PC-3 (cell line): ENCODE data around the gene PMS2. TPM values are rescaled to one million over a fixed set of nuclear protein-coding genes. Genes with fewer than 3 reads are reported as not detected.
"Not testable (repeated sequence)": the region's sequence is repeated elsewhere in the genome, so short reads cannot be mapped to it uniquely, and the experiment has no call there.

Experiments used
- ATAC-seq: fragments of 200-7000 bp; cut with Tn5 transposase; 2 replicates; pipeline ENCODE4 v1.9.1; 2020; ENCODE audit warnings: mild to moderate bottlenecking, moderate library complexity
- BruUV-seq: library from RNA; stranded (reverse); fragments of 400-500 nt; replicated peaks from 2 replicates; lab custom pipeline; 2021; lab: Mats Ljungman, UMichigan
- CTCF ChIA-PET: fragments of 300-600 bp; sonication (Branson Sonifier 250); formaldehyde crosslinking; loops from one replicate; lab custom pipeline; 2022; ENCODE audit warnings: antibody characterized with exemption; lab: Charles Lee
- POLR2A ChIA-PET: fragments of 300-600 bp; sonication (Branson Sonifier 250); formaldehyde crosslinking; loops from one replicate; lab custom pipeline; 2022; ENCODE audit warnings: antibody characterized with exemption; ENCODE audit not compliant: unreplicated experiment; lab: Charles Lee
- DNase-seq: peaks from one replicate; pipeline ENCODE4 v3.0.0-alpha.2; 2015
- H2AFZ ChIP-seq: fragments of 300-600 bp; sonication (generic); 2 replicates; pipeline ENCODE4 v1.6.0; 2016; ENCODE audit warnings: antibody characterized with exemption, low read length
- H3F3A ChIP-seq: fragments of 300-600 bp; sonication (generic); one replicate; pipeline ENCODE4 v1.6.0; 2017; ENCODE audit warnings: antibody characterized with exemption, low read length, control low read depth, mild to moderate bottlenecking; ENCODE audit not compliant: unreplicated experiment
- H3K27ac ChIP-seq: fragments of 300-600 bp; sonication (generic); 2 replicates; pipeline ENCODE4 v1.5.1; 2016; ENCODE audit warnings: mild to moderate bottlenecking, low read length
- H3K27me3 ChIP-seq: fragments of 300-600 bp; sonication (generic); 2 replicates; pipeline ENCODE4 v1.6.1; 2016; ENCODE audit warnings: low read length, mixed read lengths
- H3K36me3 ChIP-seq: fragments of 300-600 bp; sonication (generic); 2 replicates; pipeline ENCODE4 v1.6.1; 2016; ENCODE audit warnings: low read depth, mixed run types, low read length, mixed read lengths
- H3K4me1 ChIP-seq: fragments of 300-600 bp; sonication (generic); 2 replicates; pipeline ENCODE4 v1.5.1; 2016; ENCODE audit warnings: low read length; ENCODE audit not compliant: insufficient read depth
- H3K4me2 ChIP-seq: fragments of 300-600 bp; sonication (generic); 2 replicates; pipeline ENCODE4 v1.6.0; 2016; ENCODE audit warnings: low read length
- H3K4me3 ChIP-seq: fragments of 300-600 bp; sonication (generic); 2 replicates; pipeline ENCODE4 v1.5.1; 2016; ENCODE audit warnings: mild to moderate bottlenecking, low read length, mixed read lengths
- H3K79me2 ChIP-seq: fragments of 300-600 bp; sonication (generic); 2 replicates; pipeline ENCODE4 v1.6.1; 2017; ENCODE audit warnings: low read length, mixed read lengths
- H3K9ac ChIP-seq: fragments of 300-600 bp; sonication (generic); 2 replicates; pipeline ENCODE4 v1.6.0; 2016; ENCODE audit warnings: mild to moderate bottlenecking, low read length
- H3K9me2 ChIP-seq: fragments of 300-600 bp; sonication (generic); replicated peaks from 2 replicates; pipeline ENCODE4 v1.6.1; 2016; ENCODE audit warnings: mixed run types, low read length, mixed read lengths
- H3K9me3 ChIP-seq: fragments of 300-600 bp; sonication (generic); 2 replicates; pipeline ENCODE4 v1.6.1; 2016; ENCODE audit warnings: low read length, mixed read lengths
- H4K20me1 ChIP-seq: fragments of 300-600 bp; sonication (generic); 2 replicates; pipeline ENCODE4 v1.6.1; 2016; ENCODE audit warnings: low read length, mixed read lengths
- EZH2 ChIP-seq: fragments of 300-600 bp; sonication (generic); IDR thresholded peaks from one replicate; pipeline ENCODE4 v1.6.1; 2017; ENCODE audit warnings: antibody characterized with exemption, mild to moderate bottlenecking, low read length; ENCODE audit not compliant: unreplicated experiment
- EZH2phosphoT487 ChIP-seq: fragments of 300-600 bp; sonication (generic); IDR thresholded peaks from 2 replicates; pipeline ENCODE4 v1.6.1; 2018; ENCODE audit warnings: mild to moderate bottlenecking, antibody characterized with exemption, low read length, borderline replicate concordance
- intact Hi-C: fragments of 100-400 bp; cut with micrococcal nuclease; formaldehyde crosslinking; loops from 2 replicates; pipeline ENCODE4 v1.9.0; 2023
- total RNA-seq: library from RNA; depleted of rRNA; stranded (reverse); fragments of >200 nt; gene quantifications from 2 replicates; pipeline ENCODE4 v1.2.3, GENCODE V29; 2014
- TF ChIP-seq, protein P1 (sequence below): fragments of 300-600 bp; sonication (generic); conservative IDR thresholded peaks from 2 replicates; pipeline ENCODE4 v1.5.1; 2017; ENCODE audit warnings: antibody characterized with exemption, low read depth, mild to moderate bottlenecking, low read length

PMS2 gene
- total RNA-seq, 1 experiment from 2014 or later, result 16.2 TPM

DNA sequence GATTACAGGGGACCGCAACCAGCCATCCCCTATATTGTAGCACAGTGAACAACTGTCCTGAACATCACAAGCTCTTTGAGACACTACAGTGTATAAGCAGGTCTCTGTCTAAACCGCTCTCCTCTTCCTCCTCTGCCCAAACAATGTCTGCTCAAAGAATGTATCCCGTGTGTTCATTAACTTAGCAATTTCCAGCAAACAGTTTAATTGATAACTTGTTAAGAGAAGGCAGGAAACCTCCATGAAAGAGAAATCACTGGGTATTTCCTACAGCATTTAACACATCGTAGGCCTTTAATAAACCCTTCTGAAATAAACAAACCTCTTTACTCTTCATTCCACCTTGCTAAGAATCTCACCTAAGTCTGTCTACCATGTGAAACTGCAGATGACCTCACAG lies 1.5 kb downstream of the PMS2 start:
- no peak for TF ChIP-seq EZH2
- Histone ChIP-seq H3K4me2 (0 out of 2 replicates have a peak overlapping the region, but pooled peaks have one; percentile 97), H3K27me3 (no peaks in the 10 kb centered on the region), H2AFZ (no peak overlapping the region), H3K79me2 (peaks cover 46% of the 10 kb centered on the region), H3K9ac (no peak overlapping the region), H3K4me3 (no peak overlapping the region), H3K9me3 (no peaks in the 10 kb centered on the region), H3K36me3 (peaks cover 9% of the 10 kb centered on the region), H3K27ac (no peak overlapping the region), H3K9me2 (no peaks in the 10 kb centered on the region), H3F3A (no peaks in the 10 kb centered on the region), H3K4me1 (peaks cover 4% of the 10 kb centered on the region; the same call in 1 of the 2 replicates), H4K20me1 (no peaks in the 10 kb centered on the region)
- no TSS peak for BruUV-seq
- DNase-seq (no peak), ATAC-seq (no peak)
- intact Hi-C loops, result no loop called here
- POLR2A ChIA-PET, result no interaction called here
- CTCF ChIA-PET, result no interaction called here

GRCh38 chr7:5997210-5997808 lies 11.5 kb downstream of the PMS2 start:
- no peak overlapping the region for H3K4me2 ChIP-seq
- no peaks in the 10 kb centered on the region for H3K9me3 ChIP-seq
- H2AFZ ChIP-seq, result no peak overlapping the region
- ChIA-PET POLR2A (interaction anchor here (0.6 to 0.7 kb wide), 3 partner anchors 13 to 120 kb away, joined by 3 to 7 read pairs (median 5); no protein-coding TSS in a partner anchor), CTCF (interaction anchor here (0.6 to 1.3 kb wide), 18 partner anchors 13 to 445 kb away, joined by 3 to 11 read pairs (median 5); no protein-coding TSS in a partner anchor)
- H3F3A ChIP-seq, result no peaks in the 10 kb centered on the region
- peak; percentile 72 for DNase-seq
- no TSS peak for BruUV-seq
- no peaks in the 10 kb centered on the region for H3K9me2 ChIP-seq
- ATAC-seq, result peak; percentile 69
- no peaks in the 10 kb centered on the region for H3K79me2 ChIP-seq
- H3K4me1 ChIP-seq, result peaks cover 13% of the 10 kb centered on the region
- no peak overlapping the region for H3K9ac ChIP-seq
- no peaks in the 10 kb centered on the region for H4K20me1 ChIP-seq
- intact Hi-C loops, result loop anchor here (1.0 kb wide), 1 partner anchor 326 kb away; no protein-coding TSS in a partner anchor
- peaks cover 9% of the 10 kb centered on the region for H3K36me3 ChIP-seq
- TF ChIP-seq, protein P1, sequence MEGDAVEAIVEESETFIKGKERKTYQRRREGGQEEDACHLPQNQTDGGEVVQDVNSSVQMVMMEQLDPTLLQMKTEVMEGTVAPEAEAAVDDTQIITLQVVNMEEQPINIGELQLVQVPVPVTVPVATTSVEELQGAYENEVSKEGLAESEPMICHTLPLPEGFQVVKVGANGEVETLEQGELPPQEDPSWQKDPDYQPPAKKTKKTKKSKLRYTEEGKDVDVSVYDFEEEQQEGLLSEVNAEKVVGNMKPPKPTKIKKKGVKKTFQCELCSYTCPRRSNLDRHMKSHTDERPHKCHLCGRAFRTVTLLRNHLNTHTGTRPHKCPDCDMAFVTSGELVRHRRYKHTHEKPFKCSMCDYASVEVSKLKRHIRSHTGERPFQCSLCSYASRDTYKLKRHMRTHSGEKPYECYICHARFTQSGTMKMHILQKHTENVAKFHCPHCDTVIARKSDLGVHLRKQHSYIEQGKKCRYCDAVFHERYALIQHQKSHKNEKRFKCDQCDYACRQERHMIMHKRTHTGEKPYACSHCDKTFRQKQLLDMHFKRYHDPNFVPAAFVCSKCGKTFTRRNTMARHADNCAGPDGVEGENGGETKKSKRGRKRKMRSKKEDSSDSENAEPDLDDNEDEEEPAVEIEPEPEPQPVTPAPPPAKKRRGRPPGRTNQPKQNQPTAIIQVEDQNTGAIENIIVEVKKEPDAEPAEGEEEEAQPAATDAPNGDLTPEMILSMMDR, result peak; percentile 81
- TF ChIP-seq EZH2phosphoT487, result no peak
- no peak for TF ChIP-seq EZH2
- H3K4me3 ChIP-seq, result no peak overlapping the region
- H3K27ac ChIP-seq, result no peak overlapping the region
- no peaks in the 10 kb centered on the region for H3K27me3 ChIP-seq

DNA sequence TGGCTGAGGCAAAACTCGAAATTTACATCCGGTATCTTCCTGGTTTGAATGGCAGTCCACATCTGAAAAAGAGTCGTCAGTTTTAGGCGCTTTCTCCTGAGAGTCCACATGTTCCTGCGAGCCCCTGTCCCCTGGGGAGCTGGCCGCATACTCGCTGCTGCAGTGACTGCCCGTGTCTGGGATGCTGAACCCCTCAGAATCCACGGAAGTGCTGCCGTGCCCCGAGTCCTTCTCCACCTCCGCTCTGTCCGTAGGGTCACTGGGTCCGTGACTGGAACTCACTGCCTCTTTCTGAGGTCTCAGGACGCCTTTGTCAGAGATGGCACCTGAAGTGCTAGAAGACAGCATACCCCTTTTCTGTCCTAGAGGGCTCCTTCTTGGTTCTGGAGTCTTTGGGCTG lies 21.8 kb downstream of the PMS2 start:
- TSS peak; percentile 46 for BruUV-seq
- H3K9me3 ChIP-seq, H3F3A ChIP-seq, intact Hi-C loops, H3K4me1 ChIP-seq, H3K27me3 ChIP-seq, H2AFZ ChIP-seq, CTCF ChIA-PET, ATAC-seq, POLR2A ChIA-PET, DNase-seq, H3K9me2 ChIP-seq, H3K9ac ChIP-seq, H3K79me2 ChIP-seq, H3K27ac ChIP-seq, H3K4me3 ChIP-seq, H3K36me3 ChIP-seq, H3K4me2 ChIP-seq, H4K20me1 ChIP-seq: not testable (repeated sequence)

GRCh38 chr7:5979680-5980314 lies 29.1 kb downstream of the PMS2 start:
- H3K9me3 ChIP-seq, ATAC-seq, H3K9me2 ChIP-seq, POLR2A ChIA-PET, DNase-seq, H2AFZ ChIP-seq, H4K20me1 ChIP-seq, CTCF ChIA-PET, H3K79me2 ChIP-seq, BruUV-seq, intact Hi-C loops, H3K4me1 ChIP-seq, H3K9ac ChIP-seq, H3F3A ChIP-seq, H3K36me3 ChIP-seq, H3K27me3 ChIP-seq, H3K4me3 ChIP-seq, H3K4me2 ChIP-seq, H3K27ac ChIP-seq: not testable (repeated sequence)

DNA sequence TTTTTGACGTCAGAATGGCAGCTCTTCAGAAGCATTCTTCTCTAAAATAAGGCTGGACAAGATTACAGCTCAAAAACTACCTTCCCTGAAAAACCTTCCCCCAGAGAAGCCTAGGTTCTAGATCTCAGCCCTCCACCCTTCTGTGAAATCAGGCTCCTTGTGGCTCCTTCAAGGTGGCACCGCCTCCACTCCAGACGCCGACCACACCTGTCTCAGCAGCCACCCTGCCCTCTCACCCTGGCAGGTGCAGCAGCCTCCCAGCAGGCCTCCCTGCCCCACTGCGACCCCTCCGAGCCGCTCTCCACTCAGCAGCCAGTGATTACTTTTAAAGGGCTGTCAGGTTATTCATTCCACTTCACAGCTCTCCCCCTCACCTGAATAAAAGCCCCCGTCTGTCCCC lies 35.3 kb downstream of the PMS2 start:
- H3K9me2 ChIP-seq, H3K9me3 ChIP-seq, BruUV-seq, DNase-seq, H2AFZ ChIP-seq, H3K27me3 ChIP-seq, H3K9ac ChIP-seq, POLR2A ChIA-PET, H3K79me2 ChIP-seq, H3K4me2 ChIP-seq, ATAC-seq, H3K27ac ChIP-seq, H3F3A ChIP-seq, H4K20me1 ChIP-seq, H3K36me3 ChIP-seq, H3K4me1 ChIP-seq, H3K4me3 ChIP-seq, intact Hi-C loops, CTCF ChIA-PET: not testable (repeated sequence)
